ENCODE measurements around the gene BNIP5.

Gene BNIP5

DNA sequence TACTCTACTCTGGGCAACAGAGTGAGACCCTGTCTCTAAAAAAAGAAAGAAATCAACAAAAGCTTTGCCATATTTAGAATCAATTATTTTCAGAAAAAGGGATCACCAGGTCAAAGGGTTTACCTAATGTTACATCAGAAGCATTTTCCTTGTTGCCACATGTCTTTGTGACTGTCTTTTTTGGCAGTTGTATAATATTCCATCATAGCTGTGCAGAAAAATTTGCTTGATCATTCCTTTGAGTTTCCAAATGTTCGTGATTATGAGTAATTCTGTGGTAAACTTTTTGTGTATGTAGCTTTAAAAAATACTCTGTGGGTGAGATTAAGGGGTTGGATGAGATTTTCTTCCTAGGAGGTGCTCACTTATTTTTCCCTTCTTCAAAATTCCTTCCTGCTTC is 40.4 kb downstream of the BNIP5 start:
- no peak for DNase-seq (ENCODE audit: low read depth)

DNA sequence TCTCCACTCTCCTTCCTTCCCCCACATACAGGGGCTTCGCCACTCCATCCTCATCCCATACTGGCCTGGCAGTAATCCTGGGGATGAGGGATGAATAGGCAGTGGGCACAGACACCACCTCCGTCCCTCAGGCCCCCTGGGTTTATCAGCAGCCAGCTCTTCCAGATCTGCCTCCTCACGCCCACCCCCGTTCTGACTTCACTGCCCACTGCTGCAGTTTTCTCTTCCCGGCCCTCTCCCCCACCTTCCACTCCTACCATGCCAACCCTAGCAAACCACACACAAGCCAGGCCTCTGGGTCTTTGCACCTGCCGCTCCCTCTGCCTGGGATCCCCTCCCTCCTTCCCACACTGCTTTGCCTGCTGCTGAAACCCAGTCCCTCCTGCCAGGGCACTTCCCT is 44.5 kb downstream of the BNIP5 start:
- DNase-seq (ENCODE audit: low read depth), result no peak

- DNase-seq (ENCODE audit: low read depth), result no peak
These were observed 45.7 kb downstream of the BNIP5 start for GRCh38 chr6:36290668-36291620.

GRCh38 chr6:36289281-36289878 is 47.3 kb downstream of the BNIP5 start:
- no peak for DNase-seq (ENCODE audit: low read depth)

DNA sequence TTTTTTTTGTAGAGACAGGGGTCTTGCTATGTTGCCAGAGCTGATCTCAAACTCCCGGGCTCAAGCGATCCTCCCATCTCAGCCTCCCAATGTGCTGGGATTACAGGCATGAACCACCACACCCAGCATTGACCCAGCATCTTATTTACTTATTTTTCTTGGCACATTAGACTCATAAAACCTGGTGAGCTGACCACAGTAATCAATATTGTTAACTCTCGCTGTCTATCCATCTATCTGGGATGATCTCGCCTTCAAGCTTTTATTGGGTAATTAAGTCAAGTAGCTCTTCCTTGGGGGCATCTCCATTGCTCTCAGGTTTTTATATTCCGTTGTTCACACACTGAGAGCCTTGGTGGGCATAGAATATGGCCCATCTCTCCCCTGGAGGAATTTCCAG is 49.8 kb downstream of the BNIP5 start:
- no peak for DNase-seq (ENCODE audit: low read depth)

DNA sequence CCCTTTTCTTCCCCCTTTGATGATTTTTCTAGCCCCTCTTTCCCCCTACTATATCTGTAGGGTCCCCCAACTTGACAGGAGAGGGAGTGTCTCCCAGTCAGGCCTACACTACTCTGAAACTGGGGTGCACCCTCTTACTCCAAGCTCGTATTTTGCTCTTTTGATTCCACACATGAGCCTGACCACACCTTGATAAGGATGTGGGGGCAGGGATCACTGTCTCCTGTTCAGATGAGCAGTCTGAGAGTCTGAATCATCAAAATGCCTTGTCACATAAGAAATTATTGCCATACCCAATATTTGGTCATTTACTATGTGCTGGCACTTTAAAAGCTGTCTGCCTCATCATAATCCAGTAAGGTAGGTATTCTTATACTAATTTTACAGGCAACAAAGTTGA is 50.9 kb downstream of the BNIP5 start:
- no peak for DNase-seq (ENCODE audit: low read depth)

DNA sequence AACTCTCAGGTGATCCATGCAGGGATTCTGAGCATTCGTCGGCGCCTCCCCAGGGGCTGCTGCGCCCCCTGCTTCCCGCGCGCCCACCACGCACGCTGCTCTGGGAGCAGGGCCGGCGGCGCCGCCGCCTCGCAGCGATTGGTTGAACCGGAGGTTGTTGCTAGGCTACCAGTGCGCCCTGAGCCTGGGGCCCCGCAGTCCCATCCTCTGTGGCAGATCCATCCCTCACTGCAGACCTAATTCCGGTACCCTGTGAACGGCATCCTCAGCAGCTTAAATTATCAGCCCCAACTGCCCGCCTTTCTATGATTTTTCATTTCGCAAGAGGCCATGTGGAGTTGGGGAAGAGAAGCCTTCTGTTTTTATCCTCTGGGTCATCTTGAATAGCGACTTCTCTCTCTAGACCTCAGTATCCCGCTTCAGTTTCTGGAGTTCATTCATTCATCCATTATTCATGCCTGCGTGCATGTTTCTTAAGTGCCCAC is 51.5 kb downstream of the BNIP5 start:
- no peak for DNase-seq (ENCODE audit: low read depth)

DNA sequence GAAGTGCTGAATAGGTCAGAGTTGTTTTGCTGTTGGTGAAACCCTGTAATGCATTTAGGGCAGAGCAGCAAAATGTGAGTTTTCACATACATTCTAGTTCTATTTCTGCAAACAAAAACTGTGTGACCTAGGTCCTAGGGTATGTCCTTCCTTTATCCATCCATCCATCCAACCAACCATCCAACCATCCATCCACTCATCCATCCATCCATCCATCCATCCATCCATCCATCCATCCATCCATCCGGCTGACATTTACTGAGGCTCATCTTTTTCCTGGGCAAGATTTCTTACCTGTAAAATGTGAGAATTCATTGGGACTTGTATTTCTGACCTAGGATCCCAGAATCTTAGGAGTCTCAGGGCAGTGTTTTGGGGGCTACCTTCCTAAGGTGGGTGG is 52.3 kb downstream of the BNIP5 start:
- no peak for DNase-seq (ENCODE audit: low read depth)

GRCh38 chr6:36283608-36284007 is 53.1 kb downstream of the BNIP5 start:
- no peak for DNase-seq (ENCODE audit: low read depth)

- no peak for DNase-seq (ENCODE audit: low read depth)
These were observed 55.7 kb downstream of the BNIP5 start for GRCh38 chr6:36280983-36281382.

DNA sequence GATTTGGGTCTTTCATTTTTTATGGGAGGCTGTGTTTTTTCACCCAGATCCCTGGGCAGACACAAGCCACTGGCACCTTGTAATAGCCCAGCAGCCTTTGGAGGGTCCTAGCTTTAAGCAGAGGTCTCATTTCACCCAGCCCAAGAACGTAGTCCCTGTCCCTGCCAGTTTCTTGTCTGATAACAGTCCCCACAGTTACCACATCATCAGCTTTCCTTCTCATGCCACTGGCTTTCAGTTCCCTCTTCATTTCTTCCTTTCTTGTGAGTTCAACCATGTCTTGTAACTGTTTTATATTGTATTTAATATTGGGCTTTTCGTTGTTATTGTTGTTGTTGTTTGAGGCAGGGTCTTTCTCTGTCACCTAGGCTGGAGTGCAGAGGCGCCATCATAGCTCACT is 56.2 kb downstream of the BNIP5 start:
- DNase-seq (ENCODE audit: low read depth), result no peak

DNA sequence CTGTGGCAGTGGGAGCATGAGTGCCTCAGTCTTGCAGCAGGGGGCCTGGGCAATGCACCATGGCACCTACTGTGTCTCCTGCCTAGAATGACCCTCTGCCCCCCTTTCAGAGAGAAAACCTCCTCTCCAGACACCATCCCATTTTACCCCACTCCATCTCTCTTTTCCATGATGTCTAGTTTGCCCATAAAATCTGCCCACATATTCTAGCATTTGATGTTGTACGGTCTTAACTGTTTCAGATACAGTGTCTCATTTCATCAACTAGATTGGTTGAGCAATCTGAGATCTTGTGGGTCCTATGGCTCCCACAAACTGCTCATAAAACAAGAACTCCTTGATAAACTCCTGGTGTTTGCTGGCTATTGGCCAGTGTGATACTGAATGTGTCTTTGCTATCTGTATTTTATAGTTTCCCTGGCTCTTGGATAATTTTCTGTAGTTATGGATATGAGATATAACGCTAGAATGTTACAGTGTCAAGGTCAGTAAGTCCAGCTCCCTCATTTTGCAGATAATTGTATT is 58.7 kb downstream of the BNIP5 start:
- no peak for DNase-seq (ENCODE audit: low read depth)

GRCh38 chr6:36276581-36277536 is 59.8 kb downstream of the BNIP5 start:
- no peak for DNase-seq (ENCODE audit: low read depth)

- no peak for DNase-seq (ENCODE audit: low read depth)
These were observed 62.7 kb downstream of the BNIP5 start for GRCh38 chr6:36273802-36274514.

GRCh38 chr6:36273067-36273466 is 63.6 kb downstream of the BNIP5 start:
- no peak for DNase-seq (ENCODE audit: low read depth)

DNA sequence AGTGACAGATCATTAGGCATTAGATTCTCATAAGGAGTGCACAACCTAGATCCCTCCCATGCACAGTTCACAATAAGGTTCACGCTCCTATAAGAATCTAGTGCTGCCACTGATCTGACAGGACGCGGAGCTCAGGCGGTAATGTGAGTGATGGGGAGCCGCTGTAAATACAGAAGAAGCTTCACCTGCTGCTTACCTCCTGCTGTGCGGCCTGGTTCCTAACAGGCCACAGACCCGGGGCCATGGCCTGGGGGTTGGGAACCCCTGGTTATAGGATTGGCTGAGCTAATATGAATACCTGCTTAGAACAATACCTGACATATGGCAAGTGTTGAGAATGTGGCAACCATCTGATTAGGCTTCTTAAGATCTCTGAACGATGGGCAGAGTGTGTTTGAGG is 64.5 kb downstream of the BNIP5 start:
- DNase-seq (ENCODE audit: low read depth), result no peak

DNA sequence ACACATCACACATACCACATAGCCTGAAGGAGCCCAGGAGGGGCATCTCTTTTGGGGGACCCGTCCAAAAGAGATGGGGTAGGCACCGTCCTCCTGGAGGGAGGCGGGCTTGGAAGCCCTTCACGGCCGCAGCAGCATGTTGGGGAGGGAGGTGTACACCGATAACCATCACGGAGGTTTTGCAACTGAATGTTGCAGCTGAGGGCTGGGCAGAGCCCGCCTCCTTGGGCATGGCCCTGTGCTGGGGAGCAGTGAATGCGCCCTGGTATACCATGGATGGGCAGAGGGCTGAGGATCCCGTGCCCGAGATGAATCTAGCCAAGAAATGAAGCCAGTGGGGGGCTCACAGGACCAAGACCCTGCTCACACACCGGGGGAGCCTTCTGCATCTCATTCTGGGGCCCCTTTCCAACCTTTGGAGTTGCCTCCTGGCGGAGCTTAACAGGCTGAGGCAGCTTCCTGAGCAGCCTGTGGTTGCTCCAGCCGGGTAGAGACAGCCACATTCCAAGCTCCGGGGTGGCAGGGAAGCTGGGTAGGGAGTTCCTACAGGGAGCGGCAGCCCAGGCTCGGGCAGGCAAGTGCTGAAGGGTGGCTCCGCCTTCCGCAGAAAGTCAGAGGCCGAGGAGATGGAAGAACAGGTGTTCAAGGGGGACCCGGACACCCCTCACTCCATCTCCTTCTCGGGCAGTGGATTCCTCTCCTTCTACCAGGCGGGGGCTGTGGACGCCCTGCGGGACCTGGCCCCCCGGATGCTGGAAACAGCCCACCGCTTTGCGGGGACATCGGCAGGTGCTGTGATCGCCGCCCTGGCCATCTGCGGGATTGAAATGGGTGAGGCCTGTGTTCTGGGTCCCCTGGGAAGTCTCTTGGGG is 66.6 kb downstream of the BNIP5 start, which contains the start of gene PNPLA1:
Gene PNPLA1 (plus strand): TSS at position 227 of the 872 bp plus-strand sequence. CDS start 400 bp downstream, at position 627.
- DNase-seq (ENCODE audit: low read depth), result no peak

DNA sequence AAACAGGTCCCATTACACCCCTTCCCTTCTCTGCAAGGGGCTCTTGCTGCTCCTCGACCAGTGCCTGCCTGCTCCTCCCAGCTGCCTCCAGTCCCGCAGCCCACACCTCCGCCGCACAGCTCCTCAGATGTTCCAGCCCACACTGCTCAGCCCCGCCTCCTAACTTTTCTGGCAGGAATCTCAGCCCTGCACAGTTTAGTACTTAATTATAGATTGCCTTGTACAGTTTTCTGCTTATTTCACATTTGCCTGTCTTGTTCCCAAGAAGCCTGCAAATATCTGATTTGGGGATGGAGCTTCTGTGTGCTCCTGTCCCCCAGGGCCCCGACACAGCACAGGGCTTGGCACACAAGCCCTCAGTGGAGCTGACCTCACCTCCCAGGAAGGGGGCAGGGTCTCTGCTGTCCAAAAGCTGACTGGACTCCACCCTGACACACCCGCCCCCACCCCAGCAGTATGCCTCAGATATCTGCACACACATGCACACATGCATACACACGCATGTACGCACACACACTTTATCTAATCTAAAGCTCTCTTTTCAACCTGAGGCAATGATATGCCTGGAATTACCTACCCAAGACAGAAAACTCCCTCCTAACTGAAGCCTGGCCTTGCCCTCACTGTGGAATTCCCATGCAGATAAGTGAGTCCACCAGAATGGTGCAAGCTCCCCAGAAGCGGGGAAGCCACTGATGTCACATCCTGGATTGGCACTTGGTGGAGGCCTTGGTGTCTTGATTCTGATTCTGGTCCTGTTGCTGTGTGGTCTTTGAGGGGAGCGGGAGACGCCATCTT is 68.0 kb downstream of the BNIP5 start:
- DNase-seq (ENCODE audit: low read depth), result no peak

DNA sequence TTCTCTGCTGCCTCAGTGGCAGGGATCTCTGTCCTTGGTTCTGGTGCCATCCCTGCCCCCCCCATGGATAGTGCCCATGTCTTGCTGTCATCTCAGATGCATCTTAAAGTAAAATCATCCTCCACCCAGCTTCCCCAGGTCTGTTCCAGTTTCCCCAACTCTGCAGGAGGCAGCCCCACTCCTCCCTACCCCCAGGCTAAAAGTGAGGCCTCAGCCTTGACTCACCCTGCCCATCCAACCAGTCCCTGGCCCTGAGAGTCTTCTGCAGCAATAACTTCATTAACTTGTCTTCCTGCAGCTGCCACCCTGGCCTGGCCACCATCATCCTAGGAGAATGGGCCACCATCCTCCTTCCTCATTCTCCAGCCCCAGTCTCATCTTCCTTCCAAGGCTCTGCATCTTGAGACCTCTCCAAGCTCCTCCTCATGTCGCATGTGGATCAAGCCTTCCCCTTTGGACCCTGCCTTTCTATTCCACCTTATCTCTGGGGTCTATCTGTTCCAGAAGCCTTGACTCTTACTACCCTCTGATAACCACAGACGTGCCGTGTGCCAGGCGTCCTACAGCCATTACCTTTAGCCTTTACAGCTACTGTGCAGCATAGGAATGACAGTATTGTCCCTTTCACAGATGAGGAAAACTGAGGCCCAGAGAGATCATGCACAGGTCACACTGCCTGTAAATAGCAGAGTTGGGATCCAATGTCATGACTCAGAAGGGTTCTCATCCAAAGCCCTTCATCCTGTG is 68.8 kb downstream of the BNIP5 start:
- DNase-seq (ENCODE audit: low read depth), result no peak

Measured in stimulated activated CD8-positive, alpha-beta memory T cell treated with anti-CD3 and anti-CD28 coated beads, Interleukin-15, amount 100 ng/mL, for 1 hour (primary cell).